HepG2 (cell line): ENCODE measurements around the gene PPP1R18. TPM values are rescaled to one million over a fixed set of nuclear protein-coding genes. Genes with fewer than 3 reads are reported as not detected.

ENCODE experiments used
- AKAP8 ChIP-seq: sonication (generic); formaldehyde crosslinking; IDR thresholded peaks from 2 replicates; pipeline ENCODE4 v1.5.1; 2020; ENCODE audit warnings: mild to moderate bottlenecking, missing genetic modification reagents
- CBX2 ChIP-seq, 2 experiments: fragments of 200-600 bp in 1 of 2; sonication (generic); formaldehyde crosslinking in 1 of 2; IDR thresholded peaks; 2 replicates each; pipeline versions ENCODE4 v1.7.0 to v1.8.1; 2018 to 2022; ENCODE audit warnings: low read depth in 2 of 2, low read length in 1 of 2, mild to moderate bottlenecking in 1 of 2, missing genetic modification reagents in 1 of 2
- CENPX ChIP-seq: sonication (generic); formaldehyde crosslinking; IDR thresholded peaks from 2 replicates; pipeline ENCODE4 v1.9.0; 2021; ENCODE audit warnings: mild to moderate bottlenecking, missing genetic modification reagents, moderate library complexity
- KLF11 ChIP-seq: IDR thresholded peaks from 2 replicates; pipeline ENCODE4 v1.6.1; 2016; ENCODE audit warnings: missing compliant biosample characterization
- LBX2 ChIP-seq: sonication (generic); formaldehyde crosslinking; IDR thresholded peaks from 2 replicates; pipeline ENCODE4 v1.5.0; 2020; ENCODE audit warnings: missing genetic modification reagents, mild to moderate bottlenecking, borderline replicate concordance
- NONO ChIP-seq, 2 experiments: fragments of 450-650 bp in 1 of 2; sonication (generic) in 1 of 2; formaldehyde crosslinking in 1 of 2; IDR thresholded peaks in 1 of 2; conservative IDR thresholded peaks in 1 of 2; 2 replicates each; pipeline versions ENCODE4 v1.6.1 to v1.8.0; 2017 to 2022; ENCODE audit warnings: mild to moderate bottlenecking in 1 of 2, missing genetic modification reagents in 1 of 2, moderate library complexity in 1 of 2
- PHF8 ChIP-seq: sonication (generic); formaldehyde crosslinking; IDR thresholded peaks from 2 replicates; pipeline ENCODE4 v1.5.0; 2020; ENCODE audit warnings: missing genetic modification reagents
- PTBP1 ChIP-seq: fragments of 200-400 bp; formaldehyde crosslinking; IDR thresholded peaks from 2 replicates; pipeline ENCODE4 v1.6.1; 2018; ENCODE audit warnings: low read length, low read depth; ENCODE audit not compliant: poor library complexity, severe bottlenecking
- THAP7 ChIP-seq: sonication (generic); formaldehyde crosslinking; IDR thresholded peaks from 2 replicates; pipeline ENCODE4 v1.8.1; 2023; ENCODE audit warnings: mild to moderate bottlenecking, missing genetic modification reagents
- TRAFD1 ChIP-seq: sonication (generic); formaldehyde crosslinking; IDR thresholded peaks from 2 replicates; pipeline ENCODE4 v1.5.1; 2020; ENCODE audit warnings: missing genetic modification reagents, mild to moderate bottlenecking, borderline replicate concordance
- UBTF ChIP-seq: sonication (generic); formaldehyde crosslinking; IDR thresholded peaks from 2 replicates; pipeline ENCODE4 v1.4.0; 2020; ENCODE audit warnings: mild to moderate bottlenecking, missing genetic modification reagents
- ZFP62 ChIP-seq: sonication (generic); formaldehyde crosslinking; IDR thresholded peaks from 2 replicates; pipeline ENCODE4 v1.4.0; 2020; ENCODE audit warnings: missing genetic modification reagents
- ZFP91 ChIP-seq: sonication (generic); formaldehyde crosslinking; IDR thresholded peaks from 2 replicates; pipeline ENCODE4 v1.9.0; 2022; ENCODE audit warnings: missing genetic modification reagents, mild to moderate bottlenecking, borderline replicate concordance
- ZNF329 ChIP-seq: sonication (generic); formaldehyde crosslinking; IDR thresholded peaks from 2 replicates; pipeline ENCODE4 v1.9.0; 2021; ENCODE audit warnings: low read depth, mild to moderate bottlenecking, missing genetic modification reagents
- ZNF557 ChIP-seq: sonication (generic); formaldehyde crosslinking; IDR thresholded peaks from 2 replicates; pipeline ENCODE4 v1.4.0; 2020; ENCODE audit warnings: missing genetic modification reagents
- ZNF629 ChIP-seq: sonication (generic); formaldehyde crosslinking; conservative IDR thresholded peaks from 2 replicates; pipeline ENCODE4 v1.5.0; 2020; ENCODE audit warnings: missing genetic modification reagents
- ZNF644 ChIP-seq: IDR thresholded peaks from 2 replicates; pipeline ENCODE4 v1.6.1; 2016; ENCODE audit warnings: low read depth
- ZNF7 ChIP-seq: IDR thresholded peaks from 2 replicates; pipeline ENCODE4 v1.6.1; 2016; ENCODE audit warnings: missing biosample characterization, missing genetic modification reagents
- polyA plus RNA-seq, 8 experiments: library from polyadenylated mRNA; depleted of rRNA in 3 of 8; stranded (reverse) in 7 of 8; unstranded in 1 of 8; fragments of >200 nt; fragmentation: Illumina TruSeq in 4 of 8; extraction: Trizol in 4 of 8; gene quantifications; 2 replicates each; pipeline versions ENCODE4 v1.2.1 to v1.2.3, GENCODE V29; 2011 to 2016; ENCODE audit warnings: low read depth in 4 of 8, missing spikeins in 1 of 8, mixed read lengths in 1 of 8; ENCODE audit not compliant: insufficient read depth in 1 of 8
- total RNA-seq, 5 experiments: library from RNA; depleted of rRNA; stranded (reverse); fragments of >200 nt; fragmentation: Illumina TruSeq; extraction: Trizol; gene quantifications; 2 replicates each; pipeline ENCODE4 v1.2.3, GENCODE V29; 2016; ENCODE audit warnings: low read depth in 1 of 5

Gene PPP1R18
- total and polyA plus RNA-seq, 2 of the 13 experiments (the other 11 are each of a cell fraction or from before 2014, with no cell fraction given) = 4.9 to 9.2 TPM

- TF ChIP-seq UBTF (CRISPR knock-in tag) = peak; percentile 99
- no peak for TF ChIP-seq ZFP62 (CRISPR knock-in tag)
- TF ChIP-seq AKAP8 (CRISPR knock-in tag) = peak; percentile 96
- TF ChIP-seq ZNF329 = no peak
- no peak for TF ChIP-seq CENPX (CRISPR knock-in tag)
- TF ChIP-seq ZNF557 (CRISPR knock-in tag) = no peak; the same call in 1 of the 2 replicates
- TF ChIP-seq PTBP1 = peak; percentile 32
- no peak; the same call in 1 of the 2 replicates for TF ChIP-seq ZNF629 (CRISPR knock-in tag)
- peak; percentile 96 for TF ChIP-seq PHF8 (CRISPR knock-in tag)
- no peak for TF ChIP-seq CBX2 (IDR thresholded peaks at IDR 0.05; ENCODE audit: low read depth, low read length)
- TF ChIP-seq CBX2 (CRISPR knock-in tag; IDR thresholded peaks at IDR 0.05; ENCODE audit: low read depth) = peak; percentile 70; the same call in 1 of the 2 replicates
- no peak for TF ChIP-seq ZNF644 (CRISPR knock-in tag)
- no peak for TF ChIP-seq TRAFD1 (CRISPR knock-in tag)
- TF ChIP-seq NONO (IDR thresholded peaks at IDR 0.05) = no peak
- TF ChIP-seq NONO (CRISPR knock-in tag; conservative IDR thresholded peaks at IDR 0.05) = peak; percentile 99
- peak; percentile 88 for TF ChIP-seq LBX2
- TF ChIP-seq THAP7 (CRISPR knock-in tag) = peak; percentile 84; the same call in 1 of the 2 replicates
- peak; percentile 97 for TF ChIP-seq ZFP91
- TF ChIP-seq ZNF7 (CRISPR knock-in tag) = no peak; the same call in 1 of the 2 replicates
- no peak for TF ChIP-seq KLF11 (CRISPR knock-in tag)
These were observed 39.0 kb downstream of the PPP1R18 start (continued) for GRCh38 chr6:30647242-30648116.
